Fibroblast of skin of right biceps (primary cell): Measurements from ENCODE around the gene TMEM69.
"Not testable (repeated sequence)": the region's sequence is repeated elsewhere in the genome, so short reads cannot be mapped to it uniquely, and the experiment has no call there.

Experiments
- DNase-seq: peaks from one replicate; pipeline ENCODE4 v3.0.0-alpha.2; 2013

TMEM69 gene

GRCh38 chr1:45679123-45679522 is 8.9 kb upstream of the TMEM69 start:
- no peak for DNase-seq

- no peak for DNase-seq
Observed at GRCh38 chr1:45682942-45683341, 5.0 kb upstream of the TMEM69 start.

DNA sequence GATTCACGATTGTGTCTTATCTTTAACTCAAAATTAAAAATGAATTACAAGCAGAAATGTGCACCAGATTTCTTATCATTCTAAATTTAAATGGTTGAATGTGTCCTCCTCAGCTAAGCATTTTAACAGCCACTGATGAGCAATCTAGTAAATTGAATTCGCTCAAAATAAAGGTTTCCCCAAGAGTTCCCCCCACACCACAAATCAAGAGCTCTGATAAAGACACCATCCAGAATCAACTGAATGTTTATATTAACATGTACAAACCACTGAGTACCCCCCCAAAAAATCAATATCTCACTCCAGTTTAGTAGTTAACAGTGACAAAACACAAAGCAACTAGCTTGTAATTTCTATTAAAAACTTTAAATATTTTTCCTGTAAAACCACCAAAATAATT is 3.6 kb upstream of the TMEM69 start:
- no peak for DNase-seq

DNA sequence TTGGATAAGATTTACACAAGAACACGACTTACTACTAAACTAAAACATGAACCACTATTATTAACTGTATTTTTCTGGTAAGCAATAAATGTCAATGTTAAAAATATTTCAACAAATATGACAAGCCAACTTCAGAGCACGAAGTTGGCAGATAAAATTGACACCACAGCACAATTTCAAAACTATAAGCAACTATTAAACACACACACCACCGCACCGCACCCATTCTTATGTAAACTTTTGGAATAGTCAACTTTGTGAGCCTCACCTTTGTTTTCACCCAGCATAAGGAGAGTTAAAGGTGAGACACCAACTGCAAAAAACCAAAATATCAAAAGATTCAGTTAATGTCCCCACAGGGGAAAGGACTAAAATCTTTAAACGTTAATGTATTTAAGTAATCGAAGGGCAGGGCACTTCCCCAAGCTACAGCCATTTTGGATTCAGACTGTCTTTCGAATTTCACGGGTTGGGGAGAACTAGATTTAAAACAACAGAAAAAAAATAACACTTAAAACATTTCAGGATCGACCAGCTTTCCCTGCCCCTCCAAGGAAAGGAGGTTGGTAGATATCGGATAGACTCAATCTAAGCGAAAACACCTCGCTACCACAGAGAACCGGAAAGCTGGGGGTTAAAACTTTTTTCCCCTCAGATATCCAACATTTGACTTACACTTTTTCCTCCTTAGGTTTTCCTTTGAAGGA is 2.5 kb upstream of the TMEM69 start:
- peak; percentile 2 for DNase-seq

GRCh38 chr1:45686015-45686287 is 2.0 kb upstream of the TMEM69 start:
- peak; percentile 27 for DNase-seq

DNA sequence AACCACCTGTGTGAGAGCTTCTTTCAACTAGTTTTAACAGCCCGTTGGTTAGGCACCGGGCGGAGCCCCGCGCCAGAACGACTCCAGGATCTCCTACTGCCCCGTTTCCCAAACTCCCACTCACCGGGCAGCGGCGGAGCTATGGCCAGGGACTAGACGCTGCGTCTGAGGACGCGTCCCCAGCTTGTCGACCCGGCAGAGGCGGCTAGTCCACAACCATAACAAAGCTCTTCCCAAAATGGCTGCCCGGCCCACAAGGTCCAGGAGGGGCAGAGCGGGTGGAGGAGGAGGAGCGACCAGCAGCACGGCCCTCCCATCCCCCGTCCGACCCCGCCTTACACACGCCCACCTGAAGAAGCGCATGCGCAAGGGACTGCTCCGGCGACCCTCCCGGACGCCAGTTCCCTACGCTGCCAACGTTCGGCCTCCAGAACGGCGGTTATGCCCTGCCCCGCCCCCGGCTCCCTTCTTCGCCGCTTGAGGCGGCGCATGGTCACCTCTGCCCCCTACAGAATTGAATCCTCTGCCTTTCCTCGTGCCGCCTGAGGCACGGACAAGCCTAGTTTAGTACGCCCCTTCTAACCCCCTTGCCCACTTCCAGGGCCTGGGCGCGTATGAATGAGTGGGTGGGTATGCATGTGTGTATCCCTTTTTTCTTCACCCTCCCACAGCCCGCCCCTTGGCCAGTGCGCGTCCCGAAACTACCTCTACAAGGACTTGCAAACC is 1.5 kb upstream of the TMEM69 start, which contains the start of gene GPBP1L1:
Gene GPBP1L1 (minus strand): TSS at position 246 of the 726 bp plus-strand sequence. CDS start 27,446 bp downstream, outside the sequence.
- peak; percentile 96 for DNase-seq

- DNase-seq, result peak; percentile 99
Observed at GRCh38 chr1:45687014-45687753, 797 bp upstream of the TMEM69 start.

- DNase-seq, result not testable (repeated sequence)
Observed at GRCh38 chr1:45693811-45694210, 5.8 kb downstream of the TMEM69 start.

DNA sequence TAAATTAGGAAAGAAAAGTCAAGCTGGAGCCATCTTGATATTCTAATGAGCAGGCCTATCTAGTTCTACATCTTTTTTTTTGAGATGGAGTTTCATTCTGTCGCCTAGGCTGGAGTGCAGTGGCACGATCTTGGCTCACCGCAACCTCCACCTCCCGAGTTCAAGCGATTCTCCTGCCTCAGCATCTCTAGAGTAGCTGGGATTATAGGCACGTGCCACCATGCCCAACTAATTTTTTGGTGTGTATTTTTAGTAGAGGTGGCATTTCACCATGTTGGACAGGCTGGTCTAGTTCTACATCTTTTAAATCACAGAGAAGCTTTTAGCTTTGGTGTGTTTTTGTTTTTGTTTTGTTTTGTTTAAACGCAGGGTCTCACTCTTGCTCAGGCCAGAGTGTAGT is 6.8 kb downstream of the TMEM69 start:
- no peak for DNase-seq

DNA sequence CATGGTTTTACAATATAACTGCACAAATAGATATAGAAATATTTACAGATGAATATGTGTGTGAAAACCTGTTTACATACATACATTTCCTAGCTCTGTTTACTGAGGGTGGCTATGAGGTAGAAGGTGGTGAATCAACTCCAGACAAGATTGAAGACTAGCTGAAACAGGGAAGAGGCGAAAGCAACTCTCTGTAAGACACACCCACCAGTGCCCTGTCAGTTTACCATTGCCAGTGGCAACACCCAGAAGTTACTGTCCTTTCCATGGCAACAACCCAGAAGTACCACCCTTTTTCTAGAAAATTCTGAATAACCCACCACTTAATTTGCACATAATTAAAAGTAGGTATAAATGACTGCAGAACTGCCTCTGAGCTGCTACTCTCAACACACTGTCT is 16.7 kb downstream of the TMEM69 start:
- no peak for DNase-seq

DNA sequence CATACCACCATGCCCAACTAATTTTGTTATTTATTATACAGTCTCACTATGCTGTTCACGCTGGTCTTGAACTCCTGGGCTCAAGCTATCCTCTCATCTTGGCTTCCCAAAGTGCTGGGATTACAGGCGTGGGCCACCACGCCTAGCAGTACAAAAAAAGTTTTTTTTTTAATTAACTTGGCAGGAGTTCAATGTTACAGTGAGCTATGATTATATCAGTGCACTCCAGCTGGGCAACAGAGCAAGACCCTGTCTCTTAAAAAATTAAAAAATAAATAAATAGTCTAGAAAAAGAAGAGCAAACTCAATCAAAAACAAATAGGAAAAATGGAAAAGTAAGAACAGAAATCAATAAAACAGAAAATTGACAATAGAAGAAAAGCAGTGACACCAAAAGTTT is 25.7 kb downstream of the TMEM69 start:
- no peak for DNase-seq

DNA sequence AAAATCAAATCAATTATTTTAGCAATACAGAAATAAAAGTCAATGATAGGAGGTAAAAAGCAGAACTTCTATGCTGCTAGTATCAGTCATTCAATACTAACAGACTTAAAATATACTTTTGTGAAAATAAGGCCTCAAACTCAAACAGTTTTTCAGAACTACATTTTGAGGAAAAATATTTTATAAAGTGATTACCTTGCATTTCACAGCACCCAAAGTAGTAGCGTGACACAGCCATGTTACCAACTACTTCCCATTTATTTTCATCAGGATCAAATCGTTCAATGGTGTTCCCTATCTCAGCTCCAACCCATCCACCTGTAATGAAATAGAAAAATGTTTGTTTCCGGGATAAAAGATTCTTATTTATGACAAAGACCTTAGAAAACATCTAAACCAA is 28.7 kb downstream of the TMEM69 start:
- no peak for DNase-seq

GRCh38 chr1:45717386-45717785 is 29.4 kb downstream of the TMEM69 start:
- DNase-seq, result peak; percentile 7

DNA sequence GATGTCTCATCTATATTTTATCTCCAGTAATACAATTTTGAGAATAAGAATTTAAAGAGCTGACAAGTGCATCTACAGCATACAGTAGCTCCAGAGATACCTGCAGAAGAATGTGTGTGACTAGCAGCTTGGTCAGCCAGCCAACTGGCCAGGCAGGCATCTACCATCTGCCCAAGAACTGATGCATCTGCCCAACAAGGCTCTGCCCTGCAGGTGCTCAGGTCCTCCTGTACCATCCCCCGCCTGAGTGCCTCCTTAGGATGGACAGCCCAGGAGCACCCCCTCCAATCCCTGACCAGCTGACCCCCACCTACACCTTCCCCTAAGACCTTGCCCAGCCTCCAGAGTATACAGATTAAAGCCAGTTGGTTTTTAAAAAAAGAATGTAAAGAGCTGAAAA is 30.3 kb downstream of the TMEM69 start:
- no peak for DNase-seq

GRCh38 chr1:45721207-45721606 is 33.2 kb downstream of the TMEM69 start:
- DNase-seq, result peak; percentile 82

GRCh38 chr1:45722809-45723208 is 34.8 kb downstream of the TMEM69 start:
- DNase-seq, result peak; percentile 66

DNA sequence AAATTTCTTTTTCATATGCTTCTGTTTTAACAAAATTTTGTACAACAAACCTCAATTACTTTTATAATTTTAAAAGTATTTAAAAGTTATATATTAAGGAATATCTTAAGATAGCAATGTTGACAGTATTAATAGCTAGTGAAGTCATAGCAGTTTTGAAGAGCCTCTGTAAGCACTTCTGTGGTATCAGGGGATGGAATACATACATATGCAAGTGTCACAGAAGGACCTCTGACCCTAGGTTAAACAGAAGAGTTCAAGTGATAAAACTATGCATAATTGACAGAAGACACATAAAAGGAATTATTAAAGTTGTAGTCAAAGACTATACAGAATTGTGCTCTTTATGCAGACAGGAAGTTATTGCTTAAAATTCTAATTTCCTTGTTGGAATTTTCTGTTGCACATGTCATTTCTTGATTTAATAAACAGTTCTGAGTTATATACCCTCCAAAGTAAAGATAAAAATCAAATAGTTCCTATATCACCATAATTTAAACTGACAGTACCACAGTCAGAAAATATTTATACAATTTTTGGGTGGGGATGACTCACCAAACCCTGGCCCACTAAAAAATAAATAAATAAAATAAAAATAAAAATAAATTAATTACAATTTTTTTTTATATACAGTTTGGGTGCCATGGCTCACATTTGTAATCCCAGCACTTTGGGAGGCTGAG is 35.4 kb downstream of the TMEM69 start:
- peak; percentile 2 for DNase-seq

- DNase-seq, result not testable (repeated sequence)
Observed at GRCh38 chr1:45726007-45726406, 38.0 kb downstream of the TMEM69 start.

DNA sequence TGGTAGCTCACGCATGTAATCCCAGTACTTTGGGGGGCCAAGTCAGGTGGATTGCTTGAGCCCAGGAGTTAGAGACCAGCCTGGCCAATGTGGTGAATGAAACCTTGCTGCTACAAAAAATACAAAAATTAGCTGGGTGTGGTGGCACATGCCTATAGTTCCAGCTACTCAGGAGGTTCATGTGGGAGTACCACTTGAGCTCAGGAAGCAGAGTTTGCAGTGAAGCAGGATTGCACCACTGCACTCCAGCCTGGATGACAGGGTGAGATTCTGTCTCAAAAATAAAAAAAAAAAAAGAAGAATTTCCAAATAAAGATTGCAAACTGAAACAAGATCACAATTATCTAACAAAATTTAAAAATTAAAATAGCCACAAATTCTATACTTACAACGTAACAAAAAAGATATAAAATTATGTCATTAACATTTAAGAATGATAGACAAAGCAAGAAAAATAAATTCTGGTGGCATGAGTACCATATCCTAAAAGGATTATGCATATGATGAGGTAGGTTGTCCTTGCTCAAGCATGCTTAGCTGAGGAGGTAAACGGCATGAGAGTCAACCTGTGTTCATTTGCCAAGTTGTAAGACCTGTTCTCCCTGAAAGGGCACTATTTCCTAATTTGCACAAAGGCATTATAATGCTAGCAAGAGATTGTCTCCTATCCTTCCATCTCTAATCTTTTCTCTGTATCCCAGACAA is 42.2 kb downstream of the TMEM69 start:
- DNase-seq, result no peak

- DNase-seq, result no peak
Observed at GRCh38 chr1:45730780-45731319, 42.9 kb downstream of the TMEM69 start.

DNA sequence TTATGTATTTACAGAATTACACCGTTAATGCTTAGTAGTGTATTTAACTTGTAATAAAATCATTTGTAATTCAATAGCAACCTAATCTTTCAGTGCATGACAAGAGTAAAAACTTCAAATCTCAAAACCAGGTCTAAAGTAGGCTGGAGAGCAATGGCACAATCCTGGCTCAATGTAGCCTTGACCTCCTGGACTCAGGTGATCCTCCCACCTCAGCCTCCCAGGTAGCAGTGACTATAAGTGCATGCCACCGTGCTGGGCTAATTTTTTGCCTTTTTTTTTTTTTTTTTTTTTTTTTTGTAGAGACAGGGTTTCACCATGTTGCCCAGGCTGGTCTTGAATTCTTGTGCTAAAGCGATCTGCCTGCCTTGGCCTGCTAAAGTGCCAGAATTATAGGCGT is 51.2 kb downstream of the TMEM69 start:
- no peak for DNase-seq

DNA sequence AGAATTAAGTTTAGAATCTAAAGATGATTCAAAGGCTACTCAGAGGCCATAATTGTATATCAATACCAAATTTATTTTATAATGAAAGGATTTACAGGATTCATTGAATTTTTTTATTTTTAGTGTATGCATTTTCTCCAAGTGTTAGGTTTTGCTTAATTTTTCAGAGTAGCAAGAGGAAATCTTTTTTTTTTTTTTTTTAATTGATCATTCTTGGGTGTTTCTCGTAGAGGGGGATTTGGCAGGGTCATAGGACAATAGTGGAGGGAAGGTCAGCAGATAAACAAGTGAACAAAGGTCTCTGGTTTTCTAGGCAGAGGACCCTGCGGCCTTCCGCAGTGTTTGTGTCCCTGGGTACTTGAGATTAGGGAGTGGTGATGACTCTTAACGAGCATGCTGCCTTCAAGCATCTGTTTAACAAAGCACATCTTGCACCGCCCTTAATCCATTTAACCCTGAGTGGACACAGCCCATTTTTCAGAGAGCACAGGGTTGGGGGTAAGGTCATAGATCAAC is 51.7 kb downstream of the TMEM69 start:
- DNase-seq, result not testable (repeated sequence)
